ENCODE measurements around the gene CEP85. TPM values are rescaled to one million over a fixed set of nuclear protein-coding genes. Genes with fewer than 3 reads are reported as not detected.

The CEP85 gene
- total and polyA plus RNA-seq, 9 of the 15 experiments (the other 6 are each of a cell fraction or from before 2014, with no cell fraction given), result 42.1 to 140 (median 92.6) TPM

- 0 out of 2 replicates have a peak, but pooled peaks have one; percentile 14 for TF ChIP-seq ZNF143 (CRISPR knock-in tag; IDR thresholded peaks at IDR 0.05)
- no peak for TF ChIP-seq ZBTB33 (CRISPR knock-in tag; IDR thresholded peaks at IDR 0.05)
- TF ChIP-seq RBBP5 (IDR thresholded peaks at IDR 0.05; ENCODE audit: borderline replicate concordance, insufficient read depth, low read length, poor library complexity, severe bottlenecking), result peak; percentile 27
- peak in 1 of 2 experiments; percentile 67; a peak in 1 of 4 replicates for TF ChIP-seq UBTF (IDR thresholded peaks at IDR 0.05; ENCODE audit: borderline replicate concordance in 1 of 2, low read depth in 2 of 2, low read length in 2 of 2)
- 0 out of 4 replicates have a peak, but pooled peaks of 1 of the 2 experiments have one; percentile 34 for TF ChIP-seq RCOR1 (IDR thresholded peaks at IDR 0.05; ENCODE audit: borderline replicate concordance in 1 of 2, low read depth in 2 of 2, low read length in 2 of 2)
- TF ChIP-seq CREBBP (IDR thresholded peaks at IDR 0.05; ENCODE audit: low read depth, low read length), result no peak
- no peak for TF ChIP-seq CBX8 (IDR thresholded peaks at IDR 0.05; ENCODE audit: borderline replicate concordance, extremely low read depth, low read depth, low read length, poor library complexity, severe bottlenecking)
- 0 out of 2 replicates have a peak, but pooled peaks have one; percentile 30 for TF ChIP-seq NFATC3 (IDR thresholded peaks at IDR 0.05)
- peak in 1 of 2 experiments; percentile 70; a peak in 1 of 4 replicates for TF ChIP-seq SIN3A (IDR thresholded peaks at IDR 0.05; ENCODE audit: borderline replicate concordance in 2 of 2, control insufficient read depth in 1 of 2, low read depth in 2 of 2, low read length in 2 of 2)
- no peak for TF ChIP-seq ZNF431 (CRISPR knock-in tag; IDR thresholded peaks at IDR 0.05)
- TF ChIP-seq ZFP36 (IDR thresholded peaks at IDR 0.05; ENCODE audit: low read depth, low read length, partially characterized antibody), result peak; percentile 12
- TF ChIP-seq SRSF3 (IDR thresholded peaks at IDR 0.05; ENCODE audit: insufficient read depth, low read length), result 0 out of 2 replicates have a peak, but pooled peaks have one; percentile 16
- peak; percentile 0 for TF ChIP-seq KDM5B (IDR thresholded peaks at IDR 0.05; ENCODE audit: insufficient replicate concordance, low read depth, low read length)
- 0 out of 2 replicates have a peak, but pooled peaks have one; percentile 27 for TF ChIP-seq NR2C2 (CRISPR knock-in tag; IDR thresholded peaks at IDR 0.05)
- TF ChIP-seq NR2C2 (tag; IDR thresholded peaks at IDR 0.05), result no peak
- TF ChIP-seq ZNF165 (CRISPR knock-in tag; IDR thresholded peaks at IDR 0.05; ENCODE audit: borderline replicate concordance), result no peak
- no peak for TF ChIP-seq GABPB2 (CRISPR knock-in tag; conservative IDR thresholded peaks at IDR 0.05)
- TF ChIP-seq CBFA2T3 (IDR thresholded peaks at IDR 0.05), result no peak
- peak; percentile 21 to 45 (median 31); a peak in 3 of 6 replicates for TF ChIP-seq CTCF (IDR thresholded peaks at IDR 0.05 in 2 of 3, conservative IDR thresholded peaks at IDR 0.05 in 1 of 3; ENCODE audit: insufficient read depth in 2 of 3, low read depth in 1 of 3, low read length in 3 of 3)
- TF ChIP-seq RNF2 (IDR thresholded peaks at IDR 0.05), result peak; percentile 17; the same call in 1 of the 2 replicates
These were observed 807 bp downstream of the CEP85 start (continued) for GRCh38 chr1:26234644-26235370.

Measured in K562 (cell line).